ENCODE data around the gene PIK3C2A. TPM values are rescaled to one million over a fixed set of nuclear protein-coding genes. Genes with fewer than 3 reads are reported as not detected.
A peak's percentile ranks its signal among the peaks of the same experiment; 100 is the strongest.
"Not testable (repeated sequence)": the region's sequence is repeated elsewhere in the genome, so short reads cannot be mapped to it uniquely, and the experiment has no call there.

Gene PIK3C2A
- total and polyA plus RNA-seq, 7 experiments from 2014 or later: 5.0 to 56.4 (median 40.6) TPM

- DNase-seq (no peak), ATAC-seq (no peak)
- Mint-ChIP-seq H3K27ac (no peak overlapping the region), H3K4me3 (peak overlapping the region in 1 of 10 donors; percentile 3), H3K9me3 (no peaks in the 10 kb centered on the region), H3K36me3 (no peaks in the 10 kb centered on the region), H3K27me3 (peaks cover 0 to 48% (median 0%) of the 10 kb centered on the region in 5 donors), H3K4me1 (peaks cover 0 to 14% (median 5%) of the 10 kb centered on the region in 7 donors)
- ChIA-PET POLR2A (no interaction called here), CTCF (no interaction called here)
- no peak overlapping the region for H3K27ac ChIP-seq (ENCODE audit: low read depth, low read length)
- no peak overlapping the region for H3K4me3 ChIP-seq (ENCODE audit: low read length)
- H3K27me3 ChIP-seq (ENCODE audit: control insufficient read depth in 2 of 2, insufficient read depth in 2 of 2, low read length in 2 of 2): no peaks in the 10 kb centered on the region
- intact Hi-C loops (cut with micrococcal nuclease): no loop called here
- H3K4me1 ChIP-seq (ENCODE audit: control insufficient read depth in 2 of 2, insufficient read depth in 2 of 2, low read length in 2 of 2): no peaks in the 10 kb centered on the region
- H3K9me3 ChIP-seq (ENCODE audit: control insufficient read depth in 2 of 3, low read length in 3 of 3): no peaks in the 10 kb centered on the region
- no peaks in the 10 kb centered on the region for H3K36me3 ChIP-seq (ENCODE audit: control insufficient read depth in 2 of 3, insufficient read depth in 3 of 3, low read length in 3 of 3)
Observed at GRCh38 chr11:17244046-17244445, 36.3 kb upstream of the PIK3C2A start.

GRCh38 chr11:17242954-17243353 is 35.2 kb upstream of the PIK3C2A start:
- DNase-seq; H3K27me3 ChIP-seq (ENCODE audit: control insufficient read depth in 2 of 2, insufficient read depth in 2 of 2, low read length in 2 of 2); H3K4me3 Mint-ChIP-seq; H3K4me3 ChIP-seq (ENCODE audit: low read length); H3K27ac ChIP-seq (ENCODE audit: low read depth, low read length); H3K4me1 ChIP-seq (ENCODE audit: control insufficient read depth in 2 of 2, insufficient read depth in 2 of 2, low read length in 2 of 2); H3K9me3 ChIP-seq (ENCODE audit: control insufficient read depth in 2 of 3, low read length in 3 of 3); H3K36me3 Mint-ChIP-seq; POLR2A ChIA-PET; H3K9me3 Mint-ChIP-seq; intact Hi-C loops (cut with micrococcal nuclease); ATAC-seq; H3K36me3 ChIP-seq (ENCODE audit: control insufficient read depth in 2 of 3, insufficient read depth in 3 of 3, low read length in 3 of 3); H3K27ac Mint-ChIP-seq; CTCF ChIA-PET: not testable (repeated sequence)
- Mint-ChIP-seq H3K4me1 (peaks cover 0 to 14% (median 5%) of the 10 kb centered on the region in 7 donors), H3K27me3 (peaks cover 0 to 58% (median 0%) of the 10 kb centered on the region in 5 donors)

GRCh38 chr11:17240780-17241179 is 33.0 kb upstream of the PIK3C2A start:
- no peaks in the 10 kb centered on the region for H3K36me3 ChIP-seq (ENCODE audit: control insufficient read depth in 2 of 3, insufficient read depth in 3 of 3, low read length in 3 of 3)
- no peak overlapping the region for H3K27ac Mint-ChIP-seq
- ATAC-seq (no peak), DNase-seq (no peak)
- no peaks in the 10 kb centered on the region for H3K9me3 ChIP-seq (ENCODE audit: control insufficient read depth in 2 of 3, low read length in 3 of 3)
- no peak overlapping the region for H3K4me3 Mint-ChIP-seq
- ChIA-PET CTCF (no interaction called here), POLR2A (interaction anchor here (0.8 kb wide), 1 partner anchor 60 kb away, joined by 3 read pairs; no protein-coding TSS in a partner anchor)
- H3K27ac ChIP-seq (ENCODE audit: low read depth, low read length): no peak overlapping the region
- H3K4me1 ChIP-seq (ENCODE audit: control insufficient read depth in 2 of 2, insufficient read depth in 2 of 2, low read length in 2 of 2): no peaks in the 10 kb centered on the region
- H3K27me3 Mint-ChIP-seq: peaks cover 0 to 70% (median 0%) of the 10 kb centered on the region in 5 donors
- intact Hi-C loops (cut with micrococcal nuclease): no loop called here
- no peaks in the 10 kb centered on the region for H3K9me3 Mint-ChIP-seq
- no peaks in the 10 kb centered on the region for H3K27me3 ChIP-seq (ENCODE audit: control insufficient read depth in 2 of 2, insufficient read depth in 2 of 2, low read length in 2 of 2)
- H3K4me3 ChIP-seq (ENCODE audit: low read length): no peak overlapping the region
- no peaks in the 10 kb centered on the region for H3K36me3 Mint-ChIP-seq
- peaks cover 0 to 14% (median 5%) of the 10 kb centered on the region in 7 donors for H3K4me1 Mint-ChIP-seq

- H3K4me3 Mint-ChIP-seq; H3K27ac Mint-ChIP-seq; H3K27ac ChIP-seq (ENCODE audit: low read depth, low read length); POLR2A ChIA-PET; H3K4me3 ChIP-seq (ENCODE audit: low read length); CTCF ChIA-PET; H3K36me3 Mint-ChIP-seq; DNase-seq; H3K4me1 ChIP-seq (ENCODE audit: control insufficient read depth in 2 of 2, insufficient read depth in 2 of 2, low read length in 2 of 2); H3K27me3 ChIP-seq (ENCODE audit: control insufficient read depth in 2 of 2, insufficient read depth in 2 of 2, low read length in 2 of 2); ATAC-seq; H3K9me3 ChIP-seq (ENCODE audit: control insufficient read depth in 2 of 3, low read length in 3 of 3); intact Hi-C loops (cut with micrococcal nuclease); H3K36me3 ChIP-seq (ENCODE audit: control insufficient read depth in 2 of 3, insufficient read depth in 3 of 3, low read length in 3 of 3); H3K9me3 Mint-ChIP-seq: not testable (repeated sequence)
- Mint-ChIP-seq H3K4me1 (peaks cover 0 to 14% (median 5%) of the 10 kb centered on the region in 7 donors), H3K27me3 (peaks cover 0 to 69% (median 0%) of the 10 kb centered on the region in 5 donors)
Observed at GRCh38 chr11:17239927-17240326, 32.1 kb upstream of the PIK3C2A start.

DNA sequence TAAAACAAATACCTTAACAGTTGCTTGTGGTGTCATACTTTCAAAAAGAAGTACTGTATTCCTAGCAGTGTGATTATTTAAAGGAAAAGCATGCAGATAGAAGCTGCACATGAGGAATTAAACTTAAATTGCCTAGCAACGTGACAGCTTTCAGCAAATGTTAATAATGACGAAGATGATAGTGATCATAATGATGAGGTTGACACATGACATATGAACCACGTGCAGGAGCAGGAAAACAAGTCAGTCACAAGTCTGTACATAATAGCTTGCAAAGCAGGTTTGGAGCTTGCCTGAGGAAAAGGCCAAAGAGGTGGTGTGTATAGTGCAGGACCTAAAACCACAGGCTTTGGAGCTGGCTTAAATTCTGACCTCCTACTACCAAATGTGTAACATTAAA is 30.6 kb upstream of the PIK3C2A start:
- intact Hi-C loops (cut with micrococcal nuclease): no loop called here
- no peak overlapping the region for H3K4me3 Mint-ChIP-seq
- POLR2A ChIA-PET: no interaction called here

GRCh38 chr11:17233101-17233500 is 25.3 kb upstream of the PIK3C2A start:
- Mint-ChIP-seq H3K4me1 (peaks cover 7 to 19% (median 14%) of the 10 kb centered on the region in 7 donors), H3K36me3 (no peaks in the 10 kb centered on the region), H3K27me3 (peaks cover 0 to 42% (median 0%) of the 10 kb centered on the region in 5 donors), H3K4me3 (no peak overlapping the region), H3K9me3 (no peaks in the 10 kb centered on the region), H3K27ac (peak overlapping the region in 1 of 9 donors; percentile 43)
- no peaks in the 10 kb centered on the region for H3K9me3 ChIP-seq (ENCODE audit: control insufficient read depth in 2 of 3, low read length in 3 of 3)
- no peak overlapping the region for H3K4me3 ChIP-seq (ENCODE audit: low read length)
- H3K4me1 ChIP-seq (ENCODE audit: control insufficient read depth in 2 of 2, insufficient read depth in 2 of 2, low read length in 2 of 2): peaks cover 3 to 7% of the 10 kb centered on the region in 2 donors
- ATAC-seq (no peak), DNase-seq (no peak)
- no peaks in the 10 kb centered on the region for H3K27me3 ChIP-seq (ENCODE audit: control insufficient read depth in 2 of 2, insufficient read depth in 2 of 2, low read length in 2 of 2)
- H3K36me3 ChIP-seq (ENCODE audit: control insufficient read depth in 2 of 3, insufficient read depth in 3 of 3, low read length in 3 of 3): no peaks in the 10 kb centered on the region
- no peak overlapping the region for H3K27ac ChIP-seq (ENCODE audit: low read depth, low read length)
- ChIA-PET CTCF (interaction anchor here (0.9 to 1.6 kb wide), 2 partner anchors 151 to 271 kb away, joined by 3 read pairs; no protein-coding TSS in a partner anchor), POLR2A (no interaction called here)
- intact Hi-C loops (cut with micrococcal nuclease): loop anchor here in 1 of 2 donors (5.0 kb wide), 2 partner anchors 79 to 99 kb away; no protein-coding TSS in a partner anchor

More for the DNA sequence above, 30.6 kb upstream of the PIK3C2A start:
- H3K36me3 ChIP-seq (ENCODE audit: control insufficient read depth in 2 of 3, insufficient read depth in 3 of 3, low read length in 3 of 3): no peaks in the 10 kb centered on the region
- Mint-ChIP-seq H3K4me1 (peaks cover 0 to 14% (median 3%) of the 10 kb centered on the region in 7 donors), H3K9me3 (no peaks in the 10 kb centered on the region), H3K36me3 (no peaks in the 10 kb centered on the region), H3K27me3 (peaks cover 0 to 68% (median 0%) of the 10 kb centered on the region in 5 donors), H3K27ac (no peak overlapping the region)
- CTCF ChIA-PET: no interaction called here
- H3K4me1 ChIP-seq (ENCODE audit: control insufficient read depth in 2 of 2, insufficient read depth in 2 of 2, low read length in 2 of 2): no peaks in the 10 kb centered on the region
- H3K9me3 ChIP-seq (ENCODE audit: control insufficient read depth in 2 of 3, low read length in 3 of 3): no peaks in the 10 kb centered on the region
- DNase-seq (no peak), ATAC-seq (no peak)
- H3K4me3 ChIP-seq (ENCODE audit: low read length): no peak overlapping the region
- H3K27ac ChIP-seq (ENCODE audit: low read depth, low read length): no peak overlapping the region
- H3K27me3 ChIP-seq (ENCODE audit: control insufficient read depth in 2 of 2, insufficient read depth in 2 of 2, low read length in 2 of 2): no peaks in the 10 kb centered on the region
